Lower leg skin (tissue), 4 donors: ENCODE measurements around the gene CCDC146. TPM values are rescaled to one million over a fixed set of nuclear protein-coding genes. Genes with fewer than 3 reads are reported as not detected.

Experiments
- DNase-seq, 2 donors: peaks; one replicate each; pipeline ENCODE4 v3.0.0-alpha.2; 2019; ENCODE audit warnings: low spot score in 2 of 2
- H3K4me3 ChIP-seq: fragments of 200-600 bp; sonication (generic); 2 replicates; pipeline ENCODE4 v1.5.1; 2017; ENCODE audit warnings: mild to moderate bottlenecking, low read depth; ENCODE audit not compliant: poor library complexity, severe bottlenecking
- POLR2A ChIP-seq, 2 donors: fragments of 450-650 bp; IDR thresholded peaks; one replicate each; pipeline ENCODE4 v1.6.1; 2016 to 2017; ENCODE audit warnings: antibody characterized with exemption in 2 of 2, mild to moderate bottlenecking in 1 of 2, moderate library complexity in 1 of 2
- WGBS, 2 donors: methylation state at CpG; one replicate each; pipeline ENCODE4 v1.1.5; 2018; 5-methylcytosine and 5-hydroxymethylcytosine counted together
- intact Hi-C: fragments of 100-400 bp; cut with DNase I; formaldehyde crosslinking; loops from one replicate; pipeline ENCODE4 v1.15.0; 2023; ENCODE audit warnings: low total_unique reads
- total RNA-seq, 4 donors: library from RNA; depleted of rRNA; stranded (reverse); fragments of >200 nt; gene quantifications; one replicate each; pipeline ENCODE4 v1.1.0, GENCODE V29; 2016
- TF ChIP-seq, protein P1 (sequence below), 3 donors: fragments of 450-650 bp; IDR thresholded peaks; one replicate each; pipeline ENCODE4 v1.5.1; 2016; ENCODE audit warnings: antibody characterized with exemption in 3 of 3, mild to moderate bottlenecking in 3 of 3, moderate library complexity in 2 of 3

CCDC146 gene
- total RNA-seq, 4 donors from 2014 or later, result 15.4 to 27.8 (median 20.7) TPM

- no peak overlapping the region for H3K4me3 ChIP-seq
- intact Hi-C loops, result no loop called here
- 88 to 94% methylated on average over 2 of the region's 2 CpGs for WGBS, 2 donors
- no peak for TF ChIP-seq POLR2A (IDR thresholded peaks at IDR 0.05)
- TF ChIP-seq, protein P1, sequence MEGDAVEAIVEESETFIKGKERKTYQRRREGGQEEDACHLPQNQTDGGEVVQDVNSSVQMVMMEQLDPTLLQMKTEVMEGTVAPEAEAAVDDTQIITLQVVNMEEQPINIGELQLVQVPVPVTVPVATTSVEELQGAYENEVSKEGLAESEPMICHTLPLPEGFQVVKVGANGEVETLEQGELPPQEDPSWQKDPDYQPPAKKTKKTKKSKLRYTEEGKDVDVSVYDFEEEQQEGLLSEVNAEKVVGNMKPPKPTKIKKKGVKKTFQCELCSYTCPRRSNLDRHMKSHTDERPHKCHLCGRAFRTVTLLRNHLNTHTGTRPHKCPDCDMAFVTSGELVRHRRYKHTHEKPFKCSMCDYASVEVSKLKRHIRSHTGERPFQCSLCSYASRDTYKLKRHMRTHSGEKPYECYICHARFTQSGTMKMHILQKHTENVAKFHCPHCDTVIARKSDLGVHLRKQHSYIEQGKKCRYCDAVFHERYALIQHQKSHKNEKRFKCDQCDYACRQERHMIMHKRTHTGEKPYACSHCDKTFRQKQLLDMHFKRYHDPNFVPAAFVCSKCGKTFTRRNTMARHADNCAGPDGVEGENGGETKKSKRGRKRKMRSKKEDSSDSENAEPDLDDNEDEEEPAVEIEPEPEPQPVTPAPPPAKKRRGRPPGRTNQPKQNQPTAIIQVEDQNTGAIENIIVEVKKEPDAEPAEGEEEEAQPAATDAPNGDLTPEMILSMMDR (IDR thresholded peaks at IDR 0.05), result no peak
- no peak for DNase-seq
Measured at GRCh38 chr7:77242068-77242467, 119.7 kb downstream of the CCDC146 start.

DNA sequence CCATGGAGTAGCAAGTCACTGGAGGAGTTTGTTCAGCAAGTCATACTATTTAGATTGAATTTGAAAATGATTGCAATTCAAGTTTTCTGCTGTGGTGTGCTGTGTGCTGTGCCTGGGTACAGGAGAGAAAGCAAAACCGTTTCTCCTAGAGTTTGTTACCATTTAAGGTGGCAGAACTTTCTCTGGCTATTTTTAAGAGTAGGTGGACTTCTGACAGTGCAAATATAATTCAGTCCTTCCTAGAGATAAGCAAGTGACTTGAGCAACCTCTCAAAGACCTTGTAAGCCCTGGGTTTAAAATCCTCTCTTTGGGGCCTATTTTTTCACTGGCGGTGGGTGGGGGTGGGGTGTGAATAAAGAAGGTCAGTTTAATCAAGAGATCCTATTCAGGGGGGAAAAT is 120.1 kb downstream of the CCDC146 start:
- TF ChIP-seq, protein P1 (IDR thresholded peaks at IDR 0.05), result no peak
- TF ChIP-seq POLR2A (IDR thresholded peaks at IDR 0.05), result no peak
- no peak overlapping the region for H3K4me3 ChIP-seq
- intact Hi-C loops, result no loop called here
- no peak for DNase-seq
- 79 to 82% methylated on average over 2 of the region's 2 CpGs for WGBS, 2 donors

DNA sequence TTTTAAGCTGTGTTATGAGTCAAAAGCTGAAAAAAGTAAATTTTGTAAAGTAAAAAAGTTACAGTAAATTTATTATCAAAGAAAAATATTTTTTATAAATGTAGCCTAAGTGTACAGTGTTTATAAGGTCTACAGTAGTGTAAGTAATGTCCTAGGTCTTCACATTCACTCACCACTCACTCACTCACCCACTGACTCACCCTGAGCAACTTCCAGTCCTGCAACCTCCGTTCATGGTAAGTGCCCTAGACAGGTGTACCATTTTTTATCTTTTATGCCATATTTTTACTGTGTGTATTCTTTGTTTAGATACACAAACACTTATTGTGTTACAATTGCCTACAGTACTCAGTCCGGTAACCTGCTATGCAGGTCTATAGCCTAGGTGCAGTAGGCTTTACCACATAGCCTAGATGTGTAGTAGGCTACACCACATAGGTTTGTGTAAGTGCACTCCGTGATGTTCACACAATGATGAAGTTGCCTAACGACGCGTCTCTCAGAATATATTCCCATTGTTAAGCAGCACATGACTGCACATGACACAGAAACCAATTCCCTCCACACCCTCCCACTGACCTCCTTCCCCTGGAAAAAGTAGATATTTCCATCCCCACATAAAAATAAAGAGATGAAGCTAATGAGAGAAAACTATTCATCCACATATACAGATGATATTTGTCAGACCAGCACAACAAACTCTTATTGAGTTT is 122.0 kb downstream of the CCDC146 start:
- no peak for TF ChIP-seq POLR2A (IDR thresholded peaks at IDR 0.05)
- TF ChIP-seq, protein P1 (IDR thresholded peaks at IDR 0.05), result no peak
- WGBS, 2 donors, result 69 to 83% methylated on average over 6 of the region's 6 CpGs
- intact Hi-C loops, result no loop called here
- no peak overlapping the region for H3K4me3 ChIP-seq
- peak in 1 of 2 donors; percentile 32 for DNase-seq

DNA sequence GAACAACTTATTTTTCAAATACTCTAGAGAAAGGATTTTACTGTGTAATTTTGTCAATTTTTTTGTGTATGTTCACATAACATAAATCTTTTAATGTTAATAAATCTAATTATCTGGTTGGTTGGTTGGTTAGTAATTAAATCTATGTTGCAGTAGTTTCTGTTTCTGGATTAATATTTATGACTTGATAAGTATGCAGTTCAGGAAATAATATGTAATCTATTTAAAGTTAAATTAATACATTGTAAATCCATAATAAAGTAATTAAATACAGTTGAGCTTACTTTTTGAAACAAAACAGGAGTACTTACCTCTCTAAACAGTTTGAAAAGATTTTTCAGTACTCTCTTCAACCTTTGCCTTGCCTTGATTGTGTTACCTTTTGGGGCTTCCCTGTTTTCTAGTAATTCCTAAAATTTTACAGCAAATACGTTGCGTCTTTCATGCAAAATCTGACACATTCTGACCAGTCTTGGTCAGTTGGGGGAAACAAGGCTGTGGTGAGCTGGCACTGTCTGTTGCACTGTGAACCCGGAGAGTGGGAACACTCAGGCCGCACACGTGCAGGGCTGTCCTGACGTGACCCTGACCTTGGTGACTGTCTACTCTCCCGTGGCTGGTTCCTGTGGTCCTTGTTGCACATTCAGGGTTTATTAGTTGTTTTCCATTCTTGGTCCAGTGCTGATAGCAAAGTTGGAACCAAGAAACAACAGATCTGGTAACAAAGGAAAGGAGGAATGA is 122.8 kb downstream of the CCDC146 start:
- intact Hi-C loops, result no loop called here

GRCh38 chr7:77246026-77246640 is 123.7 kb downstream of the CCDC146 start:
- TF ChIP-seq POLR2A (IDR thresholded peaks at IDR 0.05), result no peak
- TF ChIP-seq, protein P1 (IDR thresholded peaks at IDR 0.05), result no peak
- intact Hi-C loops, result no loop called here
- no peak overlapping the region for H3K4me3 ChIP-seq
- no peak for DNase-seq
- 62 to 80% methylated on average over 5 of the region's 5 CpGs for WGBS, 2 donors

More for the DNA sequence above, 122.8 kb downstream of the CCDC146 start:
- no peak for DNase-seq
- no peak for TF ChIP-seq POLR2A (IDR thresholded peaks at IDR 0.05)
- TF ChIP-seq, protein P1 (IDR thresholded peaks at IDR 0.05), result no peak
- WGBS, 2 donors, result 80 to 90% methylated on average over 7 of the region's 7 CpGs
- no peak overlapping the region for H3K4me3 ChIP-seq
